Suprapubic skin (tissue), 4 donors: ENCODE data around the gene APOO. TPM values are rescaled to one million over a fixed set of nuclear protein-coding genes. Genes with fewer than 3 reads are reported as not detected.

Experiments used
- DNase-seq, 2 donors: peaks; one replicate each; pipeline ENCODE4 v3.0.0-alpha.2; 2019; ENCODE audit warnings: low spot score in 2 of 2
- H3K27ac ChIP-seq: fragments of 200-600 bp; sonication (generic); one replicate; pipeline ENCODE4 v1.5.1; 2019
- H3K27me3 ChIP-seq: fragments of 200-600 bp; sonication (generic); one replicate; pipeline ENCODE4 v1.5.1; 2019
- H3K36me3 ChIP-seq: fragments of 200-600 bp; sonication (generic); one replicate; pipeline ENCODE4 v1.5.1; 2019
- H3K4me1 ChIP-seq: fragments of 200-600 bp; sonication (generic); one replicate; pipeline ENCODE4 v1.5.1; 2019
- H3K4me3 ChIP-seq: fragments of 200-600 bp; sonication (generic); one replicate; pipeline ENCODE4 v1.5.1; 2019; ENCODE audit warnings: mild to moderate bottlenecking
- H3K9me3 ChIP-seq: fragments of 200-600 bp; sonication (generic); one replicate; pipeline ENCODE4 v1.5.1; 2019
- EP300 ChIP-seq: sonication (generic); formaldehyde crosslinking; IDR thresholded peaks from one replicate; pipeline ENCODE4 v1.6.1; 2017; ENCODE audit warnings: antibody characterized with exemption
- POLR2A ChIP-seq, 2 donors: fragments of 450-650 bp; IDR thresholded peaks; one replicate each; pipeline ENCODE4 v1.6.1; 2017; ENCODE audit warnings: antibody characterized with exemption in 2 of 2, mild to moderate bottlenecking in 2 of 2, moderate library complexity in 2 of 2
- POLR2AphosphoS5 ChIP-seq, 3 donors: sonication (generic); formaldehyde crosslinking; IDR thresholded peaks; one replicate each; pipeline ENCODE4 v1.6.1; 2017; ENCODE audit warnings: antibody characterized with exemption in 3 of 3
- WGBS: methylation state at CpG from one replicate; pipeline ENCODE4 v1.1.5; 2018; 5-methylcytosine and 5-hydroxymethylcytosine counted together
- total RNA-seq, 4 donors: library from RNA; depleted of rRNA; stranded (reverse); fragments of >200 nt; gene quantifications; one replicate each; pipeline ENCODE4 v1.1.0, GENCODE V29; 2016
- TF ChIP-seq, protein P1 (sequence below), 2 donors: fragments of 200-600 bp in 1 of 2; fragments of 450-650 bp in 1 of 2; sonication (generic) in 1 of 2; IDR thresholded peaks; one replicate each; pipeline ENCODE4 v1.5.1; 2016 to 2019; ENCODE audit warnings: antibody characterized with exemption in 2 of 2, mild to moderate bottlenecking in 1 of 2, moderate library complexity in 1 of 2

Gene APOO
- total RNA-seq, 4 donors from 2014 or later: 6.2 to 14.1 (median 9.7) TPM

DNA sequence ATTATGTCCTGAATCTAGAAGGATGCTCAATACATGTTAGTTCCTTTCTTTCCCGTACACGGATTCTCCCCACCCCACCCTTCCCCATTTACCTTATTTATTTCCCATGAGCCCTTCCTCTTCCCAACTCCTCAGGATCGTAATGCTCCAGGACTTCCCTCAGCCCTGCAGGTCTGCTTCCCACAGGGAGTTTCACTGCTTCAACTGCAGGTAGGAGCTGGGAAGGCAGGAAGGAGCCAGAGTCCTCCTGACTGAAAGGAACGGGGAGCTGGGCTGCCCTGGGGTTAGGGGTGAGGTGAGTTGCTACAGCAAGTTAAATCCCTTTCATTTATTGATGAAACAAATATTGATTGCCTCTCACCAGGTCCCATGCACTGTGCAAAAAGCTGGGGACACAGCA lies 91.6 kb downstream of the APOO start:
- H3K4me3 ChIP-seq: no peak overlapping the region
- no peaks in the 10 kb centered on the region for H3K9me3 ChIP-seq
- H3K27me3 ChIP-seq: no peaks in the 10 kb centered on the region
- H3K4me1 ChIP-seq: no peaks in the 10 kb centered on the region
- H3K36me3 ChIP-seq: no peaks in the 10 kb centered on the region
- H3K27ac ChIP-seq: no peak overlapping the region
- TF ChIP-seq POLR2AphosphoS5 (IDR thresholded peaks at IDR 0.05): no peak
- TF ChIP-seq, protein P1, sequence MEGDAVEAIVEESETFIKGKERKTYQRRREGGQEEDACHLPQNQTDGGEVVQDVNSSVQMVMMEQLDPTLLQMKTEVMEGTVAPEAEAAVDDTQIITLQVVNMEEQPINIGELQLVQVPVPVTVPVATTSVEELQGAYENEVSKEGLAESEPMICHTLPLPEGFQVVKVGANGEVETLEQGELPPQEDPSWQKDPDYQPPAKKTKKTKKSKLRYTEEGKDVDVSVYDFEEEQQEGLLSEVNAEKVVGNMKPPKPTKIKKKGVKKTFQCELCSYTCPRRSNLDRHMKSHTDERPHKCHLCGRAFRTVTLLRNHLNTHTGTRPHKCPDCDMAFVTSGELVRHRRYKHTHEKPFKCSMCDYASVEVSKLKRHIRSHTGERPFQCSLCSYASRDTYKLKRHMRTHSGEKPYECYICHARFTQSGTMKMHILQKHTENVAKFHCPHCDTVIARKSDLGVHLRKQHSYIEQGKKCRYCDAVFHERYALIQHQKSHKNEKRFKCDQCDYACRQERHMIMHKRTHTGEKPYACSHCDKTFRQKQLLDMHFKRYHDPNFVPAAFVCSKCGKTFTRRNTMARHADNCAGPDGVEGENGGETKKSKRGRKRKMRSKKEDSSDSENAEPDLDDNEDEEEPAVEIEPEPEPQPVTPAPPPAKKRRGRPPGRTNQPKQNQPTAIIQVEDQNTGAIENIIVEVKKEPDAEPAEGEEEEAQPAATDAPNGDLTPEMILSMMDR (IDR thresholded peaks at IDR 0.05): no peak
- no peak for TF ChIP-seq POLR2A (IDR thresholded peaks at IDR 0.05)
- TF ChIP-seq EP300: no peak
- DNase-seq: no peak
- WGBS: 87% methylated on average over 4 of the region's 4 CpGs

DNA sequence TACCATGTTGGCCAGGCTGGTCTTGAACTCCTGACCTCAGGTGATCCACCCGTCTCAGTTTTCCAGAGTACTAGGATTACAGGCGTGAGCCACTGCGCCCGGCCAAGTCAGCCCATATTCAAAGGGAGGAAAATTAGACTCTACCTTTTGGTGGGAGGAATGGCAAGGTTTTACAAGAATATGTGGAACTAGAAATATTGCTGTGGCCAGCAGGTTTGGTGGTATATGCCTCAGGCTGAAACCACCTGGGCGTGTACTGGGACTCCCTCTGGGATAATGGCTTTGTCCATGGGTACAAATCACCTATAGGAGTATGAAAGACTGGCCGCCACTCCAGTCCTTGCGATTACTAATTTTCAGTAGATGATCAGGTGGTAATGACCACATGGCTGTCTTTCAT lies 92.4 kb downstream of the APOO start:
- TF ChIP-seq, protein P1 (IDR thresholded peaks at IDR 0.05): no peak
- TF ChIP-seq EP300: no peak
- no peak for TF ChIP-seq POLR2A (IDR thresholded peaks at IDR 0.05)
- no peaks in the 10 kb centered on the region for H3K9me3 ChIP-seq
- H3K36me3 ChIP-seq: no peaks in the 10 kb centered on the region
- no peaks in the 10 kb centered on the region for H3K4me1 ChIP-seq
- no peak for DNase-seq
- H3K27me3 ChIP-seq: no peaks in the 10 kb centered on the region
- H3K27ac ChIP-seq: no peak overlapping the region
- 94% methylated on average over 7 of the region's 7 CpGs for WGBS
- H3K4me3 ChIP-seq: no peak overlapping the region

DNA sequence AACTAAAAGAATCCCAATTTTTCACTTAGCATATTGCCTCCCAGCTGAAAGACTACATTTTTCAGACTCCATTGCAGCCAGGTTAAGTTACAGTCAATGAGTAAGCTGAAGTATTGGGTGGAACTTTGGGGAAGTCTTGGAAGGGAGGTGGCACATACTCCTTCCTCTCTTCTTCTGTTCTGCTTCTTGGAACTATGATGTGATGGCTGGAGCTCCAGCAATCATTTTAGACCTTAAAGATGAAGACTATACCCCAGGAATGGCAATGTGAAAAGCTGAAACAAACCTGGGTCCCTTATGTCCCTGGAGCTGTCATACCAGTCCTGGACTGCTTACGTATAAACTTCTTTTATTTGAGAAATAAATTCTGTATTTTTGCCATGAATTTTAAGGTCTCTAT lies 93.9 kb downstream of the APOO start:
- DNase-seq: no peak
- TF ChIP-seq, protein P1 (IDR thresholded peaks at IDR 0.05): no peak
- no peaks in the 10 kb centered on the region for H3K27me3 ChIP-seq
- no peak overlapping the region for H3K4me3 ChIP-seq
- no peak overlapping the region for H3K27ac ChIP-seq
- 100% methylated on average over 1 of the region's 1 CpG for WGBS
- H3K9me3 ChIP-seq: no peaks in the 10 kb centered on the region
- H3K4me1 ChIP-seq: no peaks in the 10 kb centered on the region
- H3K36me3 ChIP-seq: no peaks in the 10 kb centered on the region

DNA sequence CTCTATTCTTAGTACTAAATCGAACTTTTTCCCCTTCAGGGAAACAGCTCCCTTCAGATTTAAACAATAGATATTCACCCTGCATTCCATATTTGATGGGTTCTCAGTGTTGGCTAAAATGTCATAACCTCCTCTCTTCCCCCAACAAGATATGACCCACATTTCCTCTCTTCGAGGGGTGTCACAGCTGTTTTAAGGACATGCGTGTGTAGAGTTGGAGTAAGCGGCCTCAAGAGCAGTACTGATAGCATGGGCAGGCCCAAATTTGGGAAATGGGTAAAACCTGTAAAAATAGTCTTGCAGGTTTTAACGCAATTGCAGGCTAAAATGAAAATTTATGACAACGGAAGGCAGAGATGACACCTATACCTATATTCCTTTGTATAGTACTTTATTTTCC lies 96.1 kb downstream of the APOO start:
- Histone ChIP-seq H3K9me3 (no peaks in the 10 kb centered on the region), H3K36me3 (no peaks in the 10 kb centered on the region), H3K4me3 (no peak overlapping the region), H3K4me1 (no peaks in the 10 kb centered on the region), H3K27me3 (no peaks in the 10 kb centered on the region), H3K27ac (peak overlapping the region; percentile 45)
- WGBS: 69% methylated on average over 6 of the region's 6 CpGs
- no peak for DNase-seq
- no peak for TF ChIP-seq POLR2AphosphoS5 (IDR thresholded peaks at IDR 0.05)
- TF ChIP-seq EP300: no peak

DNA sequence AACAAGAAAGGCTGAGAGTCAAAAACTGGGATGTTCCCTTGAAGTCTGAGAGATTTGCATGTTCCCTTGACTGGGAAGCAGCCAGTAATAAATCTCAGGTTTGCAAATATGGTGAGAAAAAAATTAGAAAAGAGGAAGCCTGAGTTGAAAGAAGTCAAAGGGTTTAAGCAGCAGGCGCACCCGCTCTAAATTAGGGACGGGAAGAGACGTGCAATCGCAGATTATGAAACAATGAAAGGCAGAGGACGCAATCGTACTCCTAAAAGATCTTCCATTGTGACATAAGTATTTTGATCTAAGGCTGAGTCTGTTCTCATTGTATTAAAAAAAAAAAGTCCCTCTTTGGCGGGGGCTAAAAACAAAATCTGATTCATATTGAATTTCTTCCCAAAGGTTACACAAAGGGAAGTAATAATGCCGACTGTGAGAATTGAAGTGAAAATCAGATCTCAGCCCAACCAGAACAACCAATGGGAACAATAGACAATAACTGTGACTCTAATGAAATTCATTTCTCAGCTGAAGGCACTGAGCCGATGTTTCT lies 96.6 kb downstream of the APOO start:
- DNase-seq: no peak
- no peaks in the 10 kb centered on the region for H3K9me3 ChIP-seq
- H3K36me3 ChIP-seq: no peaks in the 10 kb centered on the region
- 31% methylated on average over 10 of the region's 10 CpGs for WGBS
- H3K27me3 ChIP-seq: no peaks in the 10 kb centered on the region
- TF ChIP-seq POLR2AphosphoS5 (IDR thresholded peaks at IDR 0.05): peak in 1 of 3 donors; percentile 74
- TF ChIP-seq, protein P1 (IDR thresholded peaks at IDR 0.05): no peak
- no peak for TF ChIP-seq POLR2A (IDR thresholded peaks at IDR 0.05)
- TF ChIP-seq EP300: no peak
- peak overlapping the region; percentile 45 for H3K27ac ChIP-seq
- no peaks in the 10 kb centered on the region for H3K4me1 ChIP-seq
- no peak overlapping the region for H3K4me3 ChIP-seq

DNA sequence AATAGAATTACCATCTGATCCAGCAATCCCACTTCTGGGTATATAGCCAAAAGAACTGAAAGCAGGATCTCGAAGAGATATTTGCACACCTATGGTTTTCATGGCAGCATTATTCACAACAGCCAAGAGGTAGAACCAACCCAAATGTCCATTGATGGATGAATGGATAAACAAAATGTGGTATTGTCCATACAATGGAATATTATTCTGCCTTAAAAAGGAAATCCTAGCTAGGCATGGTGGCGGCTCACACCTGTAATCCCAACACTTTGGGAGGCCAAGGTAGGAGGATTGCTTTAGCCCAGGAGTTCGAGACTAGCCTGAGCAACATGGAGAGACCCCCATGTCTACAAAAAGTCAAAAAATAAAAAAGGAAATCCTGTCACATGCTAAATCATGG lies 97.5 kb downstream of the APOO start:
- Histone ChIP-seq H3K9me3 (no peaks in the 10 kb centered on the region), H3K36me3 (no peaks in the 10 kb centered on the region), H3K4me1 (no peaks in the 10 kb centered on the region), H3K27ac (no peak overlapping the region), H3K4me3 (no peak overlapping the region), H3K27me3 (no peaks in the 10 kb centered on the region)
- DNase-seq: no peak
- TF ChIP-seq POLR2AphosphoS5 (IDR thresholded peaks at IDR 0.05) (no peak), EP300 (no peak), POLR2A (IDR thresholded peaks at IDR 0.05) (no peak)
- TF ChIP-seq, protein P1 (IDR thresholded peaks at IDR 0.05): no peak
- 81% methylated on average over 3 of the region's 3 CpGs for whole genome bisulfite sequencing
